HG03457 (cell line): ENCODE data around the gene FIBCD1.

ENCODE experiments used
- ATAC-seq: cut with Tn5 transposase; IDR thresholded peaks from one replicate; pipeline ENCODE4 v1.9.1; 2021; ENCODE audit warnings: moderate number of reproducible peaks; ENCODE audit not compliant: unreplicated experiment

FIBCD1 gene

DNA sequence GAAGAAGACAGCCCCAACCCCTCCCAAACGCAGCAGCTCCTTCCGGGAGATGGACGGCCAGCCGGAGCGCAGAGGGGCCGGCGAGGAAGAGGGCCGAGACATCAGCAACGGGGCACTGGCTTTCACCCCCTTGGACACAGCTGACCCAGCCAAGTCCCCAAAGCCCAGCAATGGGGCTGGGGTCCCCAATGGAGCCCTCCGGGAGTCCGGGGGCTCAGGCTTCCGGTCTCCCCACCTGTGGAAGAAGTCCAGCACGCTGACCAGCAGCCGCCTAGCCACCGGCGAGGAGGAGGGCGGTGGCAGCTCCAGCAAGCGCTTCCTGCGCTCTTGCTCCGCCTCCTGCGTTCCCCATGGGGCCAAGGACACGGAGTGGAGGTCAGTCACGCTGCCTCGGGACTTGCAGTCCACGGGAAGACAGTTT lies 54.9 kb downstream of the FIBCD1 start:
- ATAC-seq, result no peak

- no peak for ATAC-seq
These were observed 55.6 kb downstream of the FIBCD1 start for GRCh38 chr9:130883479-130883878.

DNA sequence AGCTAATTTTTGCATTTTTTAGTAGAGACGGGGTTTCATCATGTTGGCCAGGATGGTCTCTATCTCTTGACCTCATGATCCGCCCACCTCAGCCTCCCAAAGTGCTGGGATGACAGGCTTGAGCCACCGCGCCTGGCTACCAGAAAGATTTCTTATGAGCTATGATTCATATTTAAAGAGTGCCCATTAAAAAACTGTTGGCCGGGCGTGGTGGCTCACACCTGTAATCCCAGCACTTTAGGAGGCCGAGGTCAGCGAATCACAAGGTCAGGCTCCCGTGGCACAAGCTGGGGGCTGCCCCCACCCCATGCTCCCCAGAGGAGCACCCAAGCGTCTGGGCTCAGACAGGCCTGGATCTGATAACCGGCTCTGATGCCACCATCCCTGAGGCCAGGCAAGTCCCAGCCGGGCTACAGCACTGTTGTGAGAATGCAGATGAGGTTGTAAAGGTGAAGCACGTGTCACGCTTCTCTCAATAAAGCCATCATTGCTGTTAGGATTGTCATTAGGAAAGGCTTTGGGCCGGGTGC lies 56.3 kb downstream of the FIBCD1 start:
- ATAC-seq, result no peak

DNA sequence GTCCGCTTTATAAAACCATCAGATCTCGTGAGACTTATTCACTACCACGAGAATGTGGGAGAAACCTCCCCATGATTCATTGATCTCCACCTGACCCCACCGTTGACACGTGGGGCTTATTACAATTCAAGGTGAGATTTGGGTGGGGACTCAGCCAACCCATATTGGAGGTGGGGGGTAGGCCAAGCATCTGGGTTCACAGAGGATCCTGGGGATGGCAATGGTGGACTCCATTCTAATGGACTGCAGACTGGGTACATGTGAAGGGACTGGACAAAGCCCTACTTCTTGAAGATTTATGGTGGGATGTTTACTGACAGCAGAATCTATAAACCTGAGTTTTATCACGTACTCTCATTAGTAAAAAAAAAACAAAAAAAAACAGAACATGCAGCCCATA lies 57.5 kb downstream of the FIBCD1 start:
- ATAC-seq, result no peak

GRCh38 chr9:130880599-130881220 lies 58.3 kb downstream of the FIBCD1 start:
- no peak for ATAC-seq

- no peak for ATAC-seq
These were observed 59.1 kb downstream of the FIBCD1 start for GRCh38 chr9:130879863-130880411.

- no peak for ATAC-seq
These were observed 60.8 kb downstream of the FIBCD1 start for GRCh38 chr9:130878295-130878694.

GRCh38 chr9:130877300-130877699 lies 61.7 kb downstream of the FIBCD1 start:
- ATAC-seq, result no peak

- no peak for ATAC-seq
These were observed 64.3 kb downstream of the FIBCD1 start for GRCh38 chr9:130874783-130875182.

DNA sequence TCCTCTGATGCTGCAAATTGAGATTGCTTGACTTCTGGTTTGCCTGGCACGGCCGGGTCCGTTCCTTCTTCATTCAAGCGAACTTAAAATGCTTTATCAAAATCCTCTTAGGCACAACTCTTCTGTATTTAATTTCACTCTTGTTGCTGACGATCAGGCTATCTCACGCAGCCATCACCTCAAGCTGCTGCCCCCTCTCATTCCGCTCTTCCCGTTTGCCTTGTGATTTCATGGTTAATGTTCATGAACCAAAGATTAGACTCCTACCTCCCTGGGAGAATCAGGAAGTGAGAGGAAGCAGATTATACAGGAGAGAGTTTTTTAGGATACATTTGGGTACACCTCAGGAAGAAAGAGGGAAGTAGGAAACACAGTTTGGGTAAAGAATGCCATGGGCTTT lies 65.1 kb downstream of the FIBCD1 start:
- no peak for ATAC-seq

- ATAC-seq, result no peak
These were observed 66.0 kb downstream of the FIBCD1 start for GRCh38 chr9:130872912-130873503.

- ATAC-seq, result no peak
These were observed 66.5 kb downstream of the FIBCD1 start for GRCh38 chr9:130872508-130872907.

GRCh38 chr9:130872093-130872492 lies 67.0 kb downstream of the FIBCD1 start:
- ATAC-seq, result no peak

DNA sequence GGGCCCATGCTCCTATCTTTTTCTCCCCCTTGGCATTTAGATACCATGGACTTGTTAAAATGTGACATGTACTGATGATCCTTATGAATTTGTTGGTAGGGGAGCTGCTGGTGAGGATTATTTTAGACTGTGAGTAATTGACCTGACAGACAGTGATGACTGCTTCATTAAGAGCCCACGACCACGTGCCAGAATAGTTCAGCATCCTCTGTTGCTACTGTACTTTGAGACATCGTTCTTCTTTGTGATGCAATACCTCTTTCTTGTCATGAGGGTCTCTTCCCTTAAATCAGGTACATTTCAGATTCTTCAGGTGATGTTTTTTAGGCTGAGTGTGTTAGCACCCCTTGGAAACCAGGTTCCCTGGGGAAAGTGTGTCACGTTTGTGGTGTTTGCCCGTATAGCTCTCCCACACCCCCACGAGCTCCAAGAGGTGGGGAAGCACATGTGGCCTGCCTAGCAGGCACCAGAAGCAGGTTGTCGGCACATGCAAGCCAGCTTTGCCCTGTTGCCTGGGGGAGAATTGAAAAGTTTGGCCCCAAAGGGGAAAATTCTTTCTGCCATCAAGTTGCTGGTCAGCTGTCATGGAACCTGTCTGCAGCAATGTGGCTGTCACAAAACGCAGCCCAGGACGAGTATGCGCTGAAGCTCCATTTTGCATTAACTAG lies 67.5 kb downstream of the FIBCD1 start:
- ATAC-seq, result no peak

DNA sequence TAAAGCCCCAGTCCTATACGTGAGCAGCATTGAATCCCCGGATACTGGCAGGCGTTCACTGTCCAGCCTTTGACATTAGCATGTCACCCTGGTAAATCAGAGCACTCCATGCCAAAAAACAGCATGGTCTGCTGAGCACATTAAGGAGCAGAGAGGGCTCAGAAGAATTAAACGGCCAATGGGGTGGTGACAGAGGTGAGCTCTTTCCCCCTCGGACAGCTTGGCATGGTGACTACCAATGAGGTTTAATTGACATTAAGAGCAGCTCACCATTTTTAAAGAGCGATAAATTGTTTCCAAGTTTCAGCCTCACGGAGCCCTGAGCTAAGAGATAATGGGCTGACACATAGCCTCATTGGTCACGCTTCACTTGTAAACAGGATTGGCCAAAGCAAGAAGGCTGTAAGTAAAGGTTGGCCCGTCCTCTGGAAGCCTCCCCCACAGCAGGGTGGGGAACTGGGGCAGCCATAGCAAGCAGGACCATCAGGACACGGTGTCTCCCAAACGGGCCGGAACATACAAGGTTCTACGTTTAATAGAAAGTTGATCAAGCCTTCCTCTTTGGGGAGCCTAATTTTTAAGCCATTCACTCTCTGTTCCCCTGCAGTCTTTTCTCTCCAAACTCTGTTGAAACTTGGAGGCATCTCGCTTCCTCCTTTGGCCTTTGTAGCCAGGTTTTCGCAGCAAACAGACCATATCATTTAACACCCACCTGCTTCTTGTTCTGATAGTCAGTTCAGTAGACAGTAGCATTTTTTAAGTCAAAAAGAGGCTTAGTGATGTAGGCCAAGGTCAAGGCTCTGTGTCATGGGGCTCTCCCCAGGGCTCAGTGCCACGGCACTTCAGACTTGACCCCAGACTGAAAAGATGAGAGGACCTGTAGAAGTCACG lies 68.3 kb downstream of the FIBCD1 start:
- ATAC-seq, result no peak

DNA sequence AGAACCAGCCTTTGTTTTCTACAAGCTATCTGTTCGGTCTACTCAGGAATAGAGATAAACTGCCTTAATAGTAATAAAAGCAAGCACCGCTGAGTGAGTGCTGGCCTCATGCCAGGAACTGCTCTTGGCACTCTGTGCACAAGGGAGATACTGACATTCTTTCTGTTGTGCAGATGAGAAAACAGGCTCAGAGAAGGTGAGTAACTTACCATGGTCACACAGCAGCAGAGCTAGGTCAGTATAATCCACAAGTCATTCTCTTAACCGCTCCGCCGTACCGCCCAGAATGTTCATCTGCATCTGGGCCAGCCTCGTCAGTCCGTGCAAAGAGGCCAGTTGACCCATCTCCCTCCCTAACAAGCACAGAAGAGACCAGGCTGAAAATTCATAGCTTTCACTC lies 69.8 kb downstream of the FIBCD1 start:
- no peak for ATAC-seq

GRCh38 chr9:130868230-130868629 lies 70.8 kb downstream of the FIBCD1 start:
- no peak for ATAC-seq

DNA sequence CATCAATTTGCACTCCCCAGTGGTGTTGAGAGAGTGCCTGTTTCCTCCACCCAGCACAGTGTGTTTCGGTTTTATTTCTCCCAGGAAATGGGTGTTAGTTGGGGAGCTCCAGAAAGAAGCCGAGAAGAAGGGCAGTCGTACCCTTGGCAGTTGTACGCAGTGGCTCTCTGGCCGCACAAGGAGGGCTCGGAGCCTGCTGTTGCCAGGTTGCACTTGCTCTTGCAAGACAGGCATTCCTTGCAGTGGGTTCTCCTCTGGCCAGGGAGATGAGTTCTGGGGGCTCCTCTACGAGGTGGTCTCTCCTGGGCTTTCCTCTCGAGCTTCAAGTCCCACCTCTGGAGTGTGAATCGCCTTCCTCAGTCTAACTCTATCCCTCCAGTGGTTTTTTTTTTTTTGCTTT lies 71.5 kb downstream of the FIBCD1 start:
- no peak for ATAC-seq

DNA sequence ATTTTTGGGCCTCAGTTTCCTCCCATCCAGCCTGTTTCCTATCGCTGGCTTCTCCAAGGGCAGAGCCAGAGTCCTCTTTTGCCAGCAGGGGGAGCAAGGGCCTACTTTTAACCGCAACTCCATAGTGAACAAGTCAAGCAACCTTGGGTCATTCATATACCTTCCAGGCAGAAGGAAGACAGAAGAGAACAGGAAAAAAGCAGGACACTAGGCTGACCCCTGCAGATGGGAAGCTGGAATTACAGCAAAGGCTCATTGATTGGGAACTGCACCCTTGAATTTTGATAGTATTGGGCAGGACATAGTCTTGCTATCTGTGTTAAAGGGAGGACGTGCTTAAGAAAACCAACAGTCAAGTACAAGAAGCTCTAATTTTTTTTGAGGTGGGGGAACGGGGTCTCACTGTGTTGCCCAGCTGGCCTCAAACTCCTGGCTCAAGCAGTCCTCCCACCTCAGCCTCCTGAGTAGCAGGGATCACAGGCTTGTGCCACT lies 72.5 kb downstream of the FIBCD1 start:
- no peak for ATAC-seq

DNA sequence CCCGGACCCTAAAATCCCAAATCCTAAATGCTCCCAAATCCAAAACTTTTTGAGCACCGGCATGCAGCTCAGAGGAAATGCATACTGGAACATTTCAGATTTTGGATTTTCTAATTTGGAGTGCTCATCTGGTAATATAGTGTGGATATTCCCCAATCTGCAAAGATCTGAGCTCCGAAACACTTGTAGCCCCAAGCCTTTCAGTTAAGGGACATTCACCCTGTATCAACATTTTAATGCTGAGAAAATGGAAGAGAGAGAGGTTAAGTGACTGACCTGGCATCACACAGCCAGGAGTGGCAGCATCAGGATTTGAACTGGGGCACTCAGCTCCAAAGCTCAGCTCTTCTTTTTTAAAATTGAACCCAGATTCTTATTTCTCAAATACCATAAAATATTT lies 73.1 kb downstream of the FIBCD1 start:
- ATAC-seq, result no peak

- no peak for ATAC-seq
These were observed 74.5 kb downstream of the FIBCD1 start for GRCh38 chr9:130864541-130864940.
